ENCODE data around the gene ANO2. TPM values are rescaled to one million over a fixed set of nuclear protein-coding genes. Genes with fewer than 3 reads are reported as not detected.

Gene ANO2
- total RNA-seq, 1 donor from 2014 or later, result 2.6 TPM

GRCh38 chr12:5742258-5742657 lies 202.8 kb downstream of the ANO2 start:
- DNase-seq (ENCODE audit: extremely low spot score, unreplicated experiment), result no peak
- Mint-ChIP-seq H3K4me3 (no peak overlapping the region), H3K27me3 (peaks cover 28% of the 10 kb centered on the region), H3K9me3 (peaks cover 7% of the 10 kb centered on the region), H3K27ac (no peak overlapping the region), H3K36me3 (peaks cover 9% of the 10 kb centered on the region), H3K4me1 (ENCODE audit: unreplicated experiment) (peaks cover 12% of the 10 kb centered on the region)
- TF ChIP-seq CTCF (conservative IDR thresholded peaks at IDR 0.05), result no peak

GRCh38 chr12:5739917-5740316 lies 205.1 kb downstream of the ANO2 start:
- TF ChIP-seq CTCF (conservative IDR thresholded peaks at IDR 0.05), result no peak
- Mint-ChIP-seq H3K4me1 (ENCODE audit: unreplicated experiment) (peaks cover 8% of the 10 kb centered on the region), H3K27ac (peak overlapping the region; percentile 65), H3K27me3 (peaks cover 26% of the 10 kb centered on the region), H3K9me3 (peaks cover 7% of the 10 kb centered on the region), H3K4me3 (no peak overlapping the region), H3K36me3 (peaks cover 14% of the 10 kb centered on the region)
- no peak for DNase-seq (ENCODE audit: extremely low spot score, unreplicated experiment)

GRCh38 chr12:5737778-5738177 lies 207.3 kb downstream of the ANO2 start:
- Mint-ChIP-seq H3K4me1 (ENCODE audit: unreplicated experiment) (peaks cover 8% of the 10 kb centered on the region), H3K9me3 (peaks cover 7% of the 10 kb centered on the region), H3K4me3 (no peak overlapping the region), H3K27ac (no peak overlapping the region), H3K36me3 (peaks cover 17% of the 10 kb centered on the region), H3K27me3 (peaks cover 21% of the 10 kb centered on the region)
- no peak for TF ChIP-seq CTCF (conservative IDR thresholded peaks at IDR 0.05)
- no peak for DNase-seq (ENCODE audit: extremely low spot score, unreplicated experiment)

- peaks cover 16% of the 10 kb centered on the region for H3K27me3 Mint-ChIP-seq
- peaks cover 21% of the 10 kb centered on the region for H3K36me3 Mint-ChIP-seq
- no peak overlapping the region for H3K27ac Mint-ChIP-seq
- TF ChIP-seq CTCF (conservative IDR thresholded peaks at IDR 0.05), result no peak
- peaks cover 8% of the 10 kb centered on the region for H3K4me1 Mint-ChIP-seq (ENCODE audit: unreplicated experiment)
- no peak for DNase-seq (ENCODE audit: extremely low spot score, unreplicated experiment)
- no peak overlapping the region for H3K4me3 Mint-ChIP-seq
- H3K9me3 Mint-ChIP-seq, result peaks cover 7% of the 10 kb centered on the region
These were observed 208.5 kb downstream of the ANO2 start for GRCh38 chr12:5736527-5736926.

GRCh38 chr12:5736016-5736415 lies 209.0 kb downstream of the ANO2 start:
- peaks cover 16% of the 10 kb centered on the region for H3K27me3 Mint-ChIP-seq
- DNase-seq (ENCODE audit: extremely low spot score, unreplicated experiment), result no peak
- H3K4me3 Mint-ChIP-seq, result no peak overlapping the region
- peaks cover 8% of the 10 kb centered on the region for H3K4me1 Mint-ChIP-seq (ENCODE audit: unreplicated experiment)
- H3K9me3 Mint-ChIP-seq, result peaks cover 7% of the 10 kb centered on the region
- no peak for TF ChIP-seq CTCF (conservative IDR thresholded peaks at IDR 0.05)
- H3K36me3 Mint-ChIP-seq, result peaks cover 21% of the 10 kb centered on the region
- H3K27ac Mint-ChIP-seq, result no peak overlapping the region

- no peak overlapping the region for H3K27ac Mint-ChIP-seq
- no peaks in the 10 kb centered on the region for H3K4me1 Mint-ChIP-seq (ENCODE audit: unreplicated experiment)
- H3K4me3 Mint-ChIP-seq, result no peak overlapping the region
- H3K27me3 Mint-ChIP-seq, result peaks cover 7% of the 10 kb centered on the region
- TF ChIP-seq CTCF (conservative IDR thresholded peaks at IDR 0.05), result no peak
- DNase-seq (ENCODE audit: extremely low spot score, unreplicated experiment), result no peak
- peaks cover 12% of the 10 kb centered on the region for H3K36me3 Mint-ChIP-seq
- H3K9me3 Mint-ChIP-seq, result no peaks in the 10 kb centered on the region
These were observed 211.1 kb downstream of the ANO2 start for GRCh38 chr12:5733916-5734315.

Data from type B pancreatic cell (in vitro differentiated cells).